GM06990 (cell line): ENCODE data around the gene TMEM154.
A peak's percentile ranks its signal among the peaks of the same experiment; 100 is the strongest.

Experiments
- DNase-seq: peaks from one replicate; pipeline ENCODE4 v3.0.0-alpha.2; 2011; ENCODE audit not compliant: insufficient read length; ENCODE audit errors: extremely low read depth
- H3K27me3 ChIP-seq: replicated peaks from 2 replicates; pipeline ENCODE4 v1.6.0; 2011; ENCODE audit warnings: low read length; ENCODE audit not compliant: control insufficient read depth, insufficient read depth
- H3K36me3 ChIP-seq: 2 replicates; pipeline ENCODE4 v1.5.1; 2011; ENCODE audit warnings: low read length; ENCODE audit not compliant: control insufficient read depth, insufficient read depth
- H3K4me3 ChIP-seq: replicated peaks from 2 replicates; pipeline ENCODE4 v1.5.1; 2011; ENCODE audit warnings: low read depth, mild to moderate bottlenecking, control low read depth, low read length
- CTCF ChIP-seq: IDR thresholded peaks from 2 replicates; pipeline ENCODE4 v1.5.1; 2011; ENCODE audit warnings: low read length, control low read depth, mild to moderate bottlenecking, inconsistent platforms; ENCODE audit not compliant: insufficient read depth, poor library complexity, severe bottlenecking

Gene TMEM154

GRCh38 chr4:152709675-152710438 is 30.1 kb upstream of the TMEM154 start:
- Histone ChIP-seq H3K27me3 (no peaks in the 10 kb centered on the region; the same call in 1 of the 2 replicates), H3K36me3 (no peaks in the 10 kb centered on the region), H3K4me3 (no peak overlapping the region)
- no peak for TF ChIP-seq CTCF
- DNase-seq, result no peak

GRCh38 chr4:152708796-152709195 is 29.0 kb upstream of the TMEM154 start:
- no peak for TF ChIP-seq CTCF
- no peak for DNase-seq
- Histone ChIP-seq H3K27me3 (no peaks in the 10 kb centered on the region; the same call in 1 of the 2 replicates), H3K4me3 (no peak overlapping the region), H3K36me3 (no peaks in the 10 kb centered on the region)

GRCh38 chr4:152708361-152708760 is 28.6 kb upstream of the TMEM154 start:
- H3K4me3 ChIP-seq, result no peak overlapping the region
- no peaks in the 10 kb centered on the region; the same call in 1 of the 2 replicates for H3K27me3 ChIP-seq
- TF ChIP-seq CTCF, result no peak
- H3K36me3 ChIP-seq, result no peaks in the 10 kb centered on the region
- no peak for DNase-seq

GRCh38 chr4:152707632-152708031 is 27.8 kb upstream of the TMEM154 start:
- Histone ChIP-seq H3K4me3 (no peak overlapping the region), H3K36me3 (no peaks in the 10 kb centered on the region), H3K27me3 (no peaks in the 10 kb centered on the region; the same call in 1 of the 2 replicates)
- TF ChIP-seq CTCF, result no peak
- DNase-seq, result no peak

GRCh38 chr4:152705903-152706302 is 26.1 kb upstream of the TMEM154 start:
- H3K27me3 ChIP-seq, result no peaks in the 10 kb centered on the region; the same call in 1 of the 2 replicates
- TF ChIP-seq CTCF, result peak; percentile 18
- no peaks in the 10 kb centered on the region for H3K36me3 ChIP-seq
- no peak overlapping the region for H3K4me3 ChIP-seq
- no peak for DNase-seq
